HCT116 (cell line): ENCODE measurements around the gene SAMD9L.

Experiments
- CBX3 ChIP-seq: IDR thresholded peaks from 2 replicates; pipeline ENCODE4 v1.6.1; 2012; ENCODE audit warnings: low read depth
- CTCF ChIP-seq, 3 experiments: fragments of 200-600 bp in 1 of 3; sonication (generic) in 1 of 3; IDR thresholded peaks in 2 of 3; conservative IDR thresholded peaks in 1 of 3; 2 replicates each; pipeline ENCODE4 v1.5.1; 2012 to 2017; ENCODE audit warnings: low read depth in 2 of 3, low read length in 2 of 3, antibody characterized with exemption in 1 of 3, borderline replicate concordance in 1 of 3, control low read depth in 1 of 3, mild to moderate bottlenecking in 1 of 3, mixed read lengths in 1 of 3, mixed run types in 1 of 3, moderate library complexity in 1 of 3; ENCODE audit not compliant: insufficient read depth in 1 of 3
- EGR1 ChIP-seq: IDR thresholded peaks from 2 replicates; pipeline ENCODE4 v1.6.1; 2012; ENCODE audit warnings: low read depth
- POLR2A ChIP-seq: IDR thresholded peaks from 2 replicates; pipeline ENCODE4 v1.7.0; 2011; ENCODE audit warnings: borderline replicate concordance; ENCODE audit not compliant: insufficient read depth, insufficient read length; ENCODE audit errors: extremely low read depth

GRCh38 chr7:93120592-93121549 lies 27.3 kb downstream of the SAMD9L start:
- TF ChIP-seq CTCF (IDR thresholded peaks at IDR 0.05 in 2 of 3, conservative IDR thresholded peaks at IDR 0.05 in 1 of 3; ENCODE audit: borderline replicate concordance in 1 of 3, insufficient read depth in 1 of 3, low read depth in 2 of 3, low read length in 2 of 3) = no peak
- TF ChIP-seq POLR2A = no peak
- TF ChIP-seq CBX3 = no peak
- no peak for TF ChIP-seq EGR1
